NCI-H446 treated with DMSO at 0.1 percent for 48 hours (cell line): ENCODE results near the gene HASPIN.
"Not testable (repeated sequence)": the region's sequence is repeated elsewhere in the genome, so short reads cannot be mapped to it uniquely, and the experiment has no call there.

Source experiments
- DNase-seq: peaks from one replicate; lab custom pipeline; 2025; lab: John Stamatoyannopoulos, UW

The HASPIN gene

DNA sequence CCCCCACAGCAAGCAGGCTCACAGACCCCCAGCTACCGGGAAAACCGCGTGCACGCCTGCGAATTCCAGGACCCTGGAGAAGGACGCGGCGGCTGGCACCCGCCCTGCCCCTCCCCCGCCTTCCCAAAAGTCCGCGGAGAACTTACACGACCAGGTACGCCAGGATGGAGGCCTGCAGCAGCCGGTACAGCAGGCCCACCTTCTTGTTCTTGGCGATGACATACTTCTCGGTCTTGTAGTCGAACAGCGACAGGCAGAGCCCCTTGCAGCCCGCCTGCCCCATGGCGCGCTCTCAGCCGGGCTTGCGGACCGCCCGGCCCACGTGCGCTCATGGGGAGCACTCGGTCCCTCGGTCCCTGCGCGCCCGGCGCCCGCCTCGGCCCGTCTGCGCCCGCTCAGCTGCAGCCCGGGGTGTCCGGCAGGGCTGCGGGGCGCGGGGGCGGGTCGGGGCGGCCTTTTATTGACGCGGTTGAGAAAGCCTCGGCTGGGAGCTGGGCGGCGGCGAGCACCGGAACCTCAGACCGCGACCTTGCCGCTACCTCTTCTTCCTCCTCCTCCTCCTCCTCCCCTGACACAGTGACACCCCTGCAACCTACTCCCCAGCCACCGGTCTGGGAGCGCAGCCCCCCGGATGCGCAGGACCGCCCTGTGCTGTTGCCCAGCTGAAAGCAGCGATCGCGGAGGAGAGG lies 27.8 kb upstream of the HASPIN start, which contains the start of gene P2RX5:
TSS of gene P2RX5 (minus strand) at position 433 of the 689 bp plus-strand sequence. CDS start at position 283, 150 bp downstream.
- no peak for DNase-seq

DNA sequence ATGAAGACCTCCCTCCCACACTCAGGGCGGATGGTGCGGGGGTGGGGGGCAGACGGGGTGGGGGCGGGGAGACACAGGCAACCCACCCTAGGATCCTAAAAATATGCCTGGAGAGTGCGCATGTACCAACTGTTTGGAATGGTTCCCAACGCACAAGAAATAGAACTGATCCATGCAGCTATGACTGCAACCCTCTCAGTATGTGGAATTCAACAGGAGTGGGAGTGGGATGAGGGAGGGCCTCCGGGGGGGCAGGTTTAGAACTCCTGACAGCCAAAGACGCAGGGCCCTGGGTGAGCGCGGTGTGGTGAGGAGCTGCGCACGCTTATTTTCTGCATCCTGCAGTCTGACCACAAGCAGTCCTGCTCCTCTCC lies 26.6 kb upstream of the HASPIN start:
- DNase-seq: no peak

DNA sequence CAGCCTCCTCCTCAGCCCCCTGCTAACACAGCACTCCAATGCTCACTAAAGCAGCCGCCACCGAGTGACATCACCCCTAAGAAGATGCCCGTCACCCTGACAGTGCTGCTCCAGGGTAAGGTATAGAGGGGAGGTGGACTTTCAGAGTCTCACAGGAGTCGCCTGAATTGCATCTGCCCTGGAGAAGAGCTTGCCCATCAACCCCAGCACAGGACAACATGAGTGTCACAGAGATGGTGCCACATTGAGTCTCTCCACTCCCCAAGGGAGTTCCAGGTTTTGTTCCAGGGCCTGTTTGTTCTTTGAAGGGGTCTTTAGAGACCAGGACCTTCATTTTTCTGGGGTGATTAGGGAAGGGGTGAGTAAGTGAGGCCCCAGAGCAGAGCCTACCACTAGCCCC lies 25.6 kb upstream of the HASPIN start:
- no peak for DNase-seq

DNA sequence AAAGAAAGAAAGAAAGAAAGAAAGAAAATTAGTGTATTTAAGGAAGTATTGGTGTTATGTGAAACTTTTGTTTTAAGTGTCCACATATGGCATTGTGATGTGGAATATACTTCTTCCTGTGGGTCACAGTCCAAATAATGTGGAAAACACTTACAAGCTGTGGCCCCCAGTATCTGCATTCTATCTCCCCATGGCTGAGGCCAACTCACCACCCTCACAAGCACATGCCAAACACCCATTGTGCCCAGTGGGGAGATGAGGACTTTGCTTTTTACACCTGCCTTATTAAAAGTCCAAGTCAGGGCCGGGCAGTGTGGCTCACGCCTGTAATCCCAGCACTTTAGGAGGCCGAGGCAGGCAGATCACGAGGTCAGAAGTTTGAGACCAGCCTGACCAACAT lies 23.8 kb upstream of the HASPIN start:
- DNase-seq: no peak

DNA sequence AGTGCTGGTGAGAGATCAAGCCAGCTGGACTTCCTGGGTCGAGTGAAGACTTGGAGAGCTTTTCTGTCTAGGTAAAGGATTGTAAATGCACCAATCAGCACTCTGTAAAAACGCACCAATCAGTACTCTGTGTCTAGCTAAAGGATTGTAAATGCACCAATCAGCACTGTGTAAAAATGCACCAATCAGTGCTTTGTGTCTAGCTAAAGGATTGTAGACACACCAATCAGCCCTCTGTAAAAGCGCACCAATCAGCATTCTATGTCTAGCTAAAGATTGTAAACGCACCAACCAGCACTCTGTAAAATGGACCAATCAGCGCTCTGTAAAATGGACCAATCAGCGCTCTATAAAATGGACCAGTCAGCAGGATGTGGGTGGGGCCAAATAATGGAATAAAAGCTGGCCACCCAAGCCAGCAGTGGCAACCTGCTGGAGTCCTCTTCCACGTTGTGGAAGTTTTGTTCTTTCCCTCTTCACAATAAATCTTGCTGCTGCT lies 21.6 kb upstream of the HASPIN start:
- DNase-seq: not testable (repeated sequence)

DNA sequence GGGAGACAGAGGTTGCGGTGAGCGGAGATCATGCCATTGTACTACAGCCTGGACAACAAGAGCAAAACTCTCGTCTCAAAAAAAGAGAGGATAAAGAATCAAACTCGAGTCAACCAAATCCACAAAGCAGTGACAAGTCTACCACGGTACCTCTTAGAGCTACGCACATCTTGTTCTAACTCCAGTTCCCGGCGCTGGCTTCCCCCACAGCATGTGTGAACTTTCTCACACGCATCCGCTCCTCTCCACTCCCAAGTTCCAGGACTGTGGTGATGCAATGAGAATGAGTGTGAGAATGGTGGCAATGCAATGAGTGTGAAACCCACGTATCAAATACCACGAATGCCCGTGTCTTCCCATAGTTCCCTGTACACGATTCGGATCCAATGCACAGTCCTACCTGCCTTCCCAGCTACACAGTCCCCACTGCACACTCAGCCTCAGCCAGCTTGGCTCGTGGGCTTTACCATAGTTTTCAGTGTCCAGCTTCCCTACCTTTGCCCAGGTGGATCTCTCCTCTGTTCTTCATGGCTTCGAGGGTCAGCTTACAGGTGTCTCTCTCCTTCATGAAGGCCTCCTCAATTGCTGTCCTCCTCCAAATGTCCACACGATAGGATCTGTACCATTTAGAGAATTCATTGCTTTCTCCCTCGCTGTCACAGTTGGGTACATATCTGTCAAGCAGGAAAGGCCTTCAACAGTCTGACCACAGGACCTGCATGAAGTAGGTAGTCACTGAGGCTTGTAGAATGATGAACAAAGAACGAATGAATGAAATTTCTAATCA lies 18.6 kb upstream of the HASPIN start:
- DNase-seq: no peak

DNA sequence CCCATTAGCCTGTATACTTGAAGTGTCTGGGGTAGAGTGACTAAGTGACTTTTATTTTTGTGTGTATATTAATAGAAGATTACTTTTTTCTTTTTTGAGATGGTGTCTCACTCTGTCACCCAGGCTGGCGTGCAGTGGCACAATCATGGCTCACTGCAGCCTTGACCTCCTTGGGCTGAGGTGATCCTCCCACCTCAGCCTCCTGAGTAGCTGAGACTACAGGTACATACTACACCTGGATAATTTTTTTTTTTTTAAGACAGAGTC lies 18.1 kb upstream of the HASPIN start:
- not testable (repeated sequence) for DNase-seq

DNA sequence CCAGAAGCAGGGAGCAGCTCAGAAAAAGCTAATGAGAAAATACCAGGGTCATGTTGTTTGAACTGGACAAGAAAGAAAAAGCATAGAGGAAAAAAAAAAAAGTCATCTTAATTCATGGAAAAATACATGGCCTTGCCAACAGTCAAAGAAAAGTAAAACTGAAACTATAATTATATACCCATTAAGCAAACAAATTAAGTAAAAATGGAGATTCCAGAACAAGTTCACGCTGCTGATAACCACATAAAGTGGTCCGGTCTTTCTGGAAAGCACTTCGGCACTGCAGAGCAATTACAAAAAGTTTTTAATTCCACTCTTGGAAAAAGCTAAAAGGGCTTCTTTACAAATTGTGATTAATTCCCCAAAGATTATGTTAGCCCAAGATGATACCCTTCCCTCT lies 15.3 kb upstream of the HASPIN start:
- no peak for DNase-seq

DNA sequence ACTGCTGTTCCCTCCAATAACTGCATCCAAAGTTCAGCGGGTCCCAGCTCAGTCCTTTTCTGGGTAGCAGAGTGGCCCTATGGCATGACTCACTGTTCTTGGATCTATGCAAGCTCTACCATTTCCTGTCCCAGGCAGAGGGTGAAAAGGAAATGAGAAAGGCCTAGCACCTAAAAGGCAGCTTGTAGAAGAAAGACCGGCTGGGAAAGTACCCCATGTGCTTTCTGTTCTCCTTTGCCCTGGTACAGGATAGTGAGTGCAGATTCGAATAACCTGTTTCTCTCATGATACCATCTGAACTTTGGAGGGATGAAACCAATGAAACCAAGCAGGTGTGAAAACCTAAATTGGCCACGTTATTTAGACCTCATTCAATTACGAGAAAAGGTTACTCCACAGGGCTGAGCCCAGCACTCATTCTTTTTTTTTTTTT lies 12.7 kb upstream of the HASPIN start:
- no peak for DNase-seq

DNA sequence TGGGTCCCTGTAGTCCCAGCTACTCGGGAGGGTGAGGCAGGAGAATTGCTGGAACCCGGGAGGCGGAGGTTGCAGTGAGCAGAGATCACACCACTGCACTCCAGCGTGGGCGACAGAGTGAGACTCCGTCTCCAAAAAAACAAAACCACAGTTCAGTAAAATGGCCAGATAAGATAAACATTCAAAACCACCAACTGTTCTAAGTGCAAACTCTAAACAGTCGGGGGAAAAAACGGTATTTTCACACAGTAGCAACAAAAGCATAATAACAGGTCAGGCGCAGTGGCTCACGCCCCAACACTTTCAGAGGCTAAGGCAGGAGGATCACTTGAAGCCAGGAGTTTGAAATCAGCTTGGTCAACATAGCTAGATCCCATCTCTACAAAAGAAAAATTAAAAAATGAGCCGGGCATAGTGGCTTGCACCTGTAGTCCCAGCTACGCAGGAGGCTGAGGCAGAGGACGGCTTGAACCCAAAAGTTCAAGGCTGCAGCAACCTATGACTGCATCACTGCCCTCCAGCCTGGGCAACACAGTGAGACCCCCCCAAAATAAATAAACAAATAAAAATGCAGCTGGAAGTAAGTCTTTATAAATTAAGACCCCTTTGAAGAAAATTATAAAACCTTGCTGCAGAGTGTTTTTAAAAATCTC lies 10.8 kb upstream of the HASPIN start:
- no peak for DNase-seq

DNA sequence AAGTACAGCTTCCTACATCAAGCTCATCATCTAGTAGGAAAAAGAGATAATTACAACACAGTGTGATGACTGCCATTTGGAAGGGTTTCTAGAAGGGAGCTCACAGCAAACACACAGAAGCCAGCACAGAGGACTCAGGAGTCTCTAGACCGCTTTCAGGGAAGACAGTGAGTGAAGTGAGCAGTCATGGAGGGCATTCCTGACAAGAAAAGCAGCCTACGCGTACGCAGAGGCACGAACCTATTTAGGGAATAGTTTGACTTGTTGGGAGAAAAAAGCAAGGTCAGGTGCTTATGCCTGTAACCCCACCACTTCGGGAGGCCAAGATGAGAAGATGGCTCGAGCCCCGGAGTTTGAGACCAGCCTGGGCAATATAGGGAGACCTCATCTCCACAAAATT lies 8.4 kb upstream of the HASPIN start:
- no peak for DNase-seq

DNA sequence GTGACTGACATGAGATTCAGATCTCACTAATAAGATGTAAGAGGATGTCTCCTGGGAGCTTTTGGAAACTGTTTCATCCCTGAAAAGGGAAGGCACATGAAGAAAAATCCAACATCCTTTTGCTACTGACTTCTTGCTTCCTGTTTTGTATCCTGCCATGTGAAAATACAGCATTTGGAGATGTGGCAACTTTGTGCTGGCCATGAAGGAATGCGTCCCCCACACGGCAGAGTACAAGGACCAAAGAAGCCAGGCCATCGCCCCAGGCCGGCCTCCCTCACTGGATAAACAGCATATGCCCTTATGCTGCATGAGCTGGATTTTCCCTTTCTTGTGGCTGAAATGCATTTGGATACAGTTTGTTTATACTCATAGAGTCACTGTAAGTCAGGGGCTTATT lies 5.5 kb upstream of the HASPIN start:
- no peak for DNase-seq

DNA sequence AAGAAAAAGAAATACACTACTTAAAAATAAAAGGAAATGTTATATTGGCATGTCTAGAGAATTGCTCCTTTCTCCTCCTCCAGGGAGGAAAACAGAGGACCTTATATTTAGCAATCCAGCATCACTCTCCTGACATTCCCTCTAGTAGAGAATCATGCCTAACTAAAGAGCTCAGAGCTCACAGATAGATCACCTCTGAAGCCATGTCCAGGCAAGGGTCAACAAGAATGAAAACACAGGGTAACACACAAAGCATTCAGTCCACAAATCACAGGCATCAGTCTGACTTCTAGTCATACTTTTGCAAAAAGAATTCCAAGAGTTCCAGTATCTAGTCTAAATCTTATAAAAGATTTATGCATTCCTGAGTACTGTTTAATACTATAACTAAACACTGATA lies 4.4 kb upstream of the HASPIN start:
- DNase-seq: no peak

DNA sequence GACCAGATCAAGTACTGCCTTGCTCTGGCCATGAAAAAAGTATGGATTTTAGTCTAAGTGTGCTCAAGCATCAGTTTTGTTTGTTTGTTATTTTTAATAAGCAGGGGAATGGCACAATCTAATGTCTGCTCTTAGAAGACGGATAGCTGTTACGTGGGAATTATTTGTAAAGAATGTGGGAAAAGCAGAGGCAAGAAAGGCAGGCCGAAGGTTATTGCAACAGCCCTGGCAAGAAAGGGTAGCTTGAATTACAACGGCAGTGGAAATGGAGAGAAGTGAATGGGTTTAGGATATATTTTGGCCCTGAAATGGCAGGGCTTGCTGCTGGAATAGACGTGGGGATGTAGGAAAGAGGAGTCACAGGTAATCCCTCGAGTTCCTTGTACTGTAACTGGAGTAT lies 987 bp upstream of the HASPIN start:
- DNase-seq: no peak

DNA sequence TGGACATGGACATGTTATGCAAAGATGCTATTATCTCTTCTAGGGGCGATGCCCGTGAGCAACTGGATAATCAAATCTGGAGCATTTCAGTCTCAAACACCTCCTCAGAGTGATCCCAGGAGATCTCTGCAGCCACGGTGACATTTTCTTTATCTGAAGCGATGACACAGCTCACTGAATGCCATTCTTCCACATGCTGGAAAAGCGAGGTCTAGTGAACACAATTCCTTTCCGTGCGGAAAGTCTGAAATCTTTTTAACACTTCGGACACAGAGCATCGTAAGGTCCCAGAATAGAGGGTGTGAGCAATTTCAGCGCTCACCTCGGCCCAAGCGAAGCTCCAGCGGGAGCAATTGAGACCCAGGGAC lies 531 bp upstream of the HASPIN start:
- DNase-seq: no peak

DNA sequence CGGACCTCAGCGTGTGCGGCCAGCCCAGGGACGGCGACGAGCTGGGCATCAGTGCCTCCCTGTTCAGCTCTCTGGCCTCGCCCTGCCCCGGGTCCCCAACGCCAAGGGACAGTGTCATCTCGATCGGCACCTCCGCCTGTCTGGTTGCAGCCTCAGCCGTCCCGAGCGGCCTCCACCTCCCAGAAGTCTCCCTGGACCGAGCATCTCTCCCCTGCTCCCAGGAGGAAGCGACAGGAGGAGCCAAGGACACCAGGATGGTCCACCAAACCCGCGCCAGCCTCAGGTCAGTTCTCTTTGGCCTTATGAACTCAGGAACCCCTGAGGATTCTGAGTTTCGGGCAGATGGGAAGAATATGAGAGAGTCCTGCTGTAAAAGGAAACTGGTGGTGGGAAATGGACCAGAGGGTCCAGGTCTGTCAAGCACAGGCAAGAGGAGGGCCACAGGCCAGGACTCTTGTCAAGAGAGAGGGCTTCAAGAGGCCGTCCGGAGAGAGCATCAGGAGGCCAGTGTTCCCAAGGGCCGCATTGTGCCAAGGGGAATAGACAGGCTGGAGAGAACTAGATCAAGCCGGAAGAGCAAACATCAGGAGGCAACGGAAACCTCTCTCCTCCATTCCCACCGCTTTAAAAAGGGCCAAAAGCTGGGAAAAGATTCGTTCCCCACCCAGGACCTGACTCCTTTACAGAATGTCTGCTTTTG lies 825 bp downstream of the HASPIN start:
- DNase-seq: no peak

DNA sequence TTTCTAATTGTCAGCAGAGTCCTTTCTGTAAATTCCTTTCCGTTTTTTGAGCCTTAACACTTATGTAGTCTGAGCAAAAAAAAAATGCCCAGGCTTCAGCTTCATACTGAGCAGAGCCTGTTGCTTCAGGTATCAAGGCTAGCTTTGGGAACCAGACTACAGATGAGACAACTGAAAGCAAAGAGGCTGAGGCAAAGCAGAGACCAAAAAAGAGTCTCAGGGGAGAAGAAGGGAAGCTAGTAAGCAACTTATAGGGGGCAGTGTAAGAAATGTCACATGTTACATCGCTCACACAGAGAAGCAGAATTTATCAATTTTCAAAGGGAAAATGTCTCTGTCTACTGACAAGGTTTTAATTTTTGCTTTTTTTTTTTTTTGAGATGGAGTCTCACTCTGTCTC lies 3.3 kb downstream of the HASPIN start:
- DNase-seq: no peak

DNA sequence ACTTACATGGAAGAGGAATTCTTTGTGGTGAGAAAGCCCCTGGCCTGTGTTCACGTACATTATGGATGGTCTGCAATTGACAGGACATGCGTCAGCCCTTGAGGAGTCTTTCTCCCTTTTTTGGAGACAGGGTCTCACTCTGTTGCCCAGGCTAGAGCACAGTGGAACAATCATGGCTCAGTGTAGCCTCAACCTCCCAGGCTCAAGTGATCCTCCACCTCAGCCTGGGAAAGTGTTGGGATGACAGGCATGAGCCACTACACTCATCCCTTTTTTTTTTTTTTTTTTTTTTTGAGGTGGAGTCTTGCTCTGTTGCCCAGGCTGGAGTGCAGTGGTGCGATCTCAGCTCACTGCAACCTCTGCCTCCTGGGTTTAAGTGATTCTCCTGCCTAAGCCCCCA lies 4.4 kb downstream of the HASPIN start:
- DNase-seq: not testable (repeated sequence)

DNA sequence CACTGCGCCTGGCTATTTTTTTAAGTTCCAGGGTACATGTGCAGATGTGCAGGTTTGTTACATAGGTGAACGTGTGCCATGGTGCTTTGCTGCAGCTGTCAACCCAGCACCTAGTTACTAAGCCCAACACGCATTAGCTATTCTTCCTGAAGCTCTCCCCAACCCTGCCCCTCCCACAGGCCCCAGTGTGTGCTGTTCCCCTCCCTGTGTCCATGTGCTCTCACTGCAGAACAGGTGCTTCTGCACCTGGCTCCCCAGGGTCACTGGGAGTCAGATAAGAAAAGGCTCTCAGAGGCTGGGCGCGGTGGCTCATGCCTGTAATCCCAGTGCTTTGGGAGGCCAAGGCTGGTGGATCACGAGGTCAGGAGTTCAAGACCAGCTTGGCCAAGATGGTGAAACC lies 6.2 kb downstream of the HASPIN start:
- DNase-seq: no peak

DNA sequence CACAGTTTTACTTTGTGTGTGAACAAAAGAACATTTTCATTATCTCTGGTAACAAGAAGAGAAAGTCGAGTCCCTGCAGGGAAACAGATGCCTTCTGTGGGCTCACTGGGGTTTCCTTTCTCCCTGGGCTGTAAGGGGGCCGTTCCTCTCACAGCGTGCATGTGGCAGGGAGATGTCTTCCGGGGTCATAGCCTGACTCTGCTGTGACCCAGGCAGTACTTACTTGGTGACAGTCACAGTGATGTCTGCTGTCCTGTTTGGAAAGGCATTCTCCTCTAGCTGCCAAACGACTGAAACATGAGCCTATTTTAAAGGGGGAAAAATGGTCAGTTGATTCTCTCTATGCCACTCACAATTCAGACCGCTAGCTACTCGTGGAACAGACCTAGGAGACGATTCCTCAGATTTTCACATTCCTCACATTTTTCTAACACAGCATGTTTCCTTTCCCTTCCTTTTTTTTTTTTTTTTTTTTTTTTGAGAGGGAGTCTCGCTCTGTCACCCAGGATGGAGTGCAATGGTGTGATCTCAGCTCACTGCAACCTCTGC lies 7.3 kb downstream of the HASPIN start:
- DNase-seq: no peak

DNA sequence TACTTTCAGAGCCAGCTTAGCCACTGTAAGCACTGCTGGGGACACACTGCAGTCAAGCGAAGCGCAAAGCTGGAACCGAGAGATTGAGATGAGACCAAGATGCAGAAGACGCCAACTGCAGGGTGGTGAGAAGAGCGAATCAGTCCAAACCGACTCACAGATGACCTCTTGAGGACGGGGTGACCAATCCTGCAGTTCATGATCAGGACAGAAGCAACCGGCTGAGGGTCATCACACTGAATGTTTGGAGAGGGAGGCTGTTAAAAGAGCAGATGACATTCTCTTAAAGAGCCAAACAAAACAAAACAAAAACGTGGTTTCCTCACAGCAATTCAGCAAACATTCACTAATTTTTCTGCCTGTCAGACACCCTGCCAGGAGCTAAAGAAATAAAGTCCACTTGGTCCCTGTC lies 8.5 kb downstream of the HASPIN start:
- DNase-seq: no peak

DNA sequence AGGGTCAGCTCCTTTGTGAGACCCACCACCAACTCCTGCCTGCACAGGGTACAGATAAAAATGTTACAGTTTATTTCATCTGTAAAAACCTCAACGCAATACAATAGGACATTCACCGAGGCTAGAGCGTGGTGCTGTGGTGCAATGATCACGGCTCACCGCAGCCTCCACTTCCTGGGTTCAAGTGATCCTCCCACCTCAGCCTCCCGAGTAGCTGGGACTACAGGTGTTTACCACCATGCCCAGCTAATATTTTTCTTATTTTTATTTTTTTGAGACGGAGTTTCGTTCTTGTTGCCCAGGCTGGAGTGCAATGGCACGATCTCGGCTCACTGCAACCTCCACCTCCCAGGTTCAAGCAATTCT lies 11.2 kb downstream of the HASPIN start:
- not testable (repeated sequence) for DNase-seq
